GM21723 (cell line): Measurements from ENCODE around the gene PGC.

Source experiments
- ATAC-seq: cut with Tn5 transposase; IDR thresholded peaks from one replicate; pipeline ENCODE4 v1.9.1; 2021; ENCODE audit warnings: mild to moderate bottlenecking, moderate library complexity; ENCODE audit not compliant: unreplicated experiment

Gene PGC

GRCh38 chr6:41747256-41748101, at the start of gene PGC:
TSS of gene PGC (minus strand) at chr6:41747397. CDS start at chr6:41747334, 63 bp downstream.
- ATAC-seq, result no peak

DNA sequence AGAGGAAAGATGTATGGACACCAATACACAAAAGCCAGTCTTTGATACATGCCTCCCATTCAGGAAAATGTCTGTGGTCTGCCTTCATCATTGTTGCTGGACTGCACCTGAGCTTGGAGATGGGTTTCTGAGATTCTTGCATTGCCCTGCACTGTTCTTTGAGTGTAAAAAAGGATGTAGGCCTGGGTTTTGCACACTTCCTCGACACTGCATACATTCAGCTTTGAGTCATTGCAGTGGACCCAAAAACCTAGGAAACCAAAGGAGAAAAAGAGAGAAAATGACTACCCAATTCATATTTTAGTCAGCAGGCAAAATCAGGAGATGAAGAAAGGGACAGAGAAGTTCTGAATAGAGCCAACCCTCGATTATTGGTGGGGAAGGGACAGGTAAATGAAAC, 49.3 kb upstream of the PGC start:
- ATAC-seq, result no peak

GRCh38 chr6:41791984-41792383, 44.8 kb upstream of the PGC start:
- ATAC-seq, result no peak

- ATAC-seq, result no peak
These were observed 44.1 kb upstream of the PGC start for GRCh38 chr6:41791305-41791704.

- ATAC-seq, result no peak
These were observed 42.8 kb upstream of the PGC start for GRCh38 chr6:41790045-41790444.

DNA sequence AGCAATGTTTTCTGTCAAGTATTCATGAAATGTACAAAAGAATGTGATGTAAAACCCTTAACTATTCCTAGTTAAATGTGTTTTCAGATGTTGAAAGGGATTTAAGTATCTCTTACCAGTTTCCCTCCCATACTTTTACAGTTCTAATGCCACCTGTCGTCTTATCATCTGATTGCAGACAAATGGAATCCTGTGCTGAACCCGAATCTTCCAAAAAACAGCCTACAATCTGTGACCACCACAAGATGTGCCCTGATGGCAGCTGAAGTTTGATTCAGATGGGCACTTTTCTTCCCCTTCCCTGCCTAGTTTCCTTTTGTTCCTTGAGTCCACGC, 42.2 kb upstream of the PGC start:
- no peak for ATAC-seq

- peak; percentile 78 for ATAC-seq
These were observed 40.2 kb upstream of the PGC start, which contains the start of gene TOMM6 for GRCh38 chr6:41787219-41787917. TSS of gene TOMM6 (plus strand) at chr6:41787694. CDS start at chr6:41787698, 4 bp downstream.

DNA sequence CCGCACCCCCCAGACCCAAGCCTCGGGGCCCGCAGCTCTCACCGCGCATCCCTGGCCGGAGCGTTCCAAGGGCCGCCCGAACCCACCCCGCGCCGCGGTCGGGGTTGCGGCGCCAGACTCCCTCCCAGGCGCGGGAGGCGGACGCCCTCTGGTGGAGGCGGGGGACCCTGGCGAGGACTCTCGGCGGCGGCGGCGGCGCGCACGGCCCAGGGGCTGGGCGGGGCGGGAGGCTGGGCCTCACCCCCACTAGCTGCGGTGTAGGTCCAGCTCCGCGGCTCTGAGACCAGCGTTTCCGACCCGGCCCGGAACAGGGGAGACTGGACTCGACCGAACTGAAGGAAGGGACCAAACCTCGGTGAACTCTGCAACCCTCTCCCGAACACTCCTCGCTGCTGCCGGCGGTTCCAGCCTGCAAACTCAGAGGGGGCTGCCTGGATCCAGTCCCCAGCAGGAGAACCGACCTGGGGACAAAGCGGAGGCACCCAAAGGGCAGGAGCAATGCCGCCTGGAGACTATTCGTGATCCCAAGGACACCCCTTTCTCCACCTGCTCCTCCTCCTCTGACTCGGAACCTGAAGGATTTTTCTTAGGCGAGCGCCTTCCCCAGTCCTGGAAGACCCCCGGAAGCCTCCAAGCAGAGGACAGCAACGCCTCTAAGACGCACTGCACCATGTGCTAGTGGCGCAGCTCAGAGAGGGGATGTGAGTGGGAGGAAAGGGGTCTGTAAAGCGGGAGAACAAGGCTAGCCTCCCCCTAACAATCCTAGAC, 39.4 kb upstream of the PGC start:
- ATAC-seq, result peak; percentile 72

- no peak for ATAC-seq
These were observed 38.7 kb upstream of the PGC start for GRCh38 chr6:41785689-41786450.

GRCh38 chr6:41785254-41785653, 38.1 kb upstream of the PGC start:
- no peak for ATAC-seq

DNA sequence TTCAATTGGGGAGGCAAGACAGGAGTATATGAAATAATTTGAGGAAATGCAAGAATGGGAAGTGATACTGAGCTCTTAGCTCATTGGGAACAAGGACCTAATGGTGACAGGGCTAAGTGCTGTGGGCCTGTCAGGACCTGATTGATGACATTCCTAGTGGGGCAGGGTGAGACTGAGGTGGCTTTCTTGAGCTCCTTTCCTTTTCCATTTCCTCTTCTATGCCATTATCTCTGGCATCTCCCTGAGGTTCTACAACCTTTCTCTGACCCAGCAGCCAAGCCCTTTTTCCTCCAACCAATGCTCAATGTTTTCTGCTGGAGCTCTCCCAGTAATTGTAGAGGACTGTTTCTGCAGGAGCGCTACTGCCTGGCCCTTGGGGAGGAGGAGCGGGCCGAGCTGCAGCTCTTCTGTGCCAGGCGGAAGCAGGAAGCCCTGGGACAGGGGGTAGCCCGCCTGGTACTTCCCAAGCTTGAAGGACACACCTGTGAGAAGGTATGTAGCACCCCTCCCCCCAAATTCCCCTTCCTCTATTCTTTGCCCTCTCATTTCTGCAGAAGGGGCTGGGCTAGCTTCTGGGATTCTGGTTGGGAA, 37.5 kb upstream of the PGC start:
- ATAC-seq, result no peak

DNA sequence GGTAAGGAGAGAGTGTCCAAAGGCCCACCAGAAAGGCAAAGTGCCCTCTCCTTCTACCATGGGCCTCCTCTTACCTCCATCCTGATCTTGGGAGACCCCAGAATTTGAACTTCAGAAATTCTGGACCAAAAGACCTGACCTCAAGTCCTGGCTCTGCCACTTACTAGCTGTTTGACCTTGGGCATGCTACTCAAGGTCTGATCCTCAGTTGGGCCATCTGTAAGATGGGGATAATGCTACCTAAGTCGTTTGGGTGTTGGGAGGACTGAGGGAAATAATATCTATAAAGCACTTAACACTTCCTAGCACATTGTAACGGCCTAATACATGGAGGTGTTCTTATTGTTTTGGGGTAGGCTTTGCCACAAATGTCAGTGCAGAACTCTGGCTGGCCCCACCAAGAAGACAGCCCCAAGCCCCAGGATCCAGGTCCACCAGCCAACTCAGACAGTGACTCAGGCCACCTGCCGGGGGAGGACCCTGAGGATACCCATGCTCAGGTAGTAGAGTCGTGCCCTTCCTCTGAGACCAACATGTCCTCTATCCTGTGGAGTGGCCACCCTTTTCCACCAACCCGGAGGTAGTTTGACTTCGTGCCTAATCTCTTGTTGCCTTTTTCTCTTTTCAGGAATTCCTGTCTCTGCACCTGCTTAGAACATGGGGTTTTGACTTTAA, 36.0 kb upstream of the PGC start:
- no peak for ATAC-seq

GRCh38 chr6:41781366-41781730, 34.2 kb upstream of the PGC start:
- ATAC-seq, result no peak

- peak; percentile 21 for ATAC-seq
These were observed 33.6 kb upstream of the PGC start, which contains the start of gene PRICKLE4 for GRCh38 chr6:41780551-41781365. TSS of gene PRICKLE4 (plus strand) at chr6:41780782. CDS start at chr6:41783474, 2,692 bp downstream.

GRCh38 chr6:41779788-41780550, 32.8 kb upstream of the PGC start, which contains the start of gene FRS3:
TSS of gene FRS3 (minus strand) at chr6:41779900. CDS start at chr6:41776987, 2,913 bp downstream.
- ATAC-seq, result peak; percentile 93

DNA sequence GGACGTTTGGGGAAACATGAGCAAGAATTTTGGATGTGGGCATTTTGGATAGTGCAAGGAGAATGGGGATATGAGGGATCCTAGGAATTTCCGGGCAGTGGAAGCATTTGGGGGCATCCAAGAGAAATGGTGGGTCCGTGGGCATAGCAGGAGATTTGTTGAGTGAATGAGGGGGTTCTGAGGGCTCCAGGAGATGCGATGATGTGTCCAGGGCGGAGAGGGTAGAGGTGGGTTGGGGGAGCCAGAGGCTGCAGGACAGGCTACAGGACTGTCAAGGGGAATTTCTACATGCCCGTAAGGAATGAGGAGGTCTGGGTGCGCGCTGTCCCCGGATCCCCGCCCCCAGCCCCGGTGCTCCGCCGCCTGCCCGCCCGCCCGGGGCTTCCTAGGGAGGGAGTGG, 32.1 kb upstream of the PGC start:
- ATAC-seq, result peak; percentile 10

- no peak for ATAC-seq
These were observed 31.7 kb upstream of the PGC start for GRCh38 chr6:41778895-41779294.
